GM23338 (cell line): ENCODE results near the gene IGFBP5. TPM values are rescaled to one million over a fixed set of nuclear protein-coding genes. Genes with fewer than 3 reads are reported as not detected.

Experiments
- ATAC-seq: fragments of 200-7000 bp; cut with Tn5 transposase; 3 replicates; pipeline ENCODE4 v1.9.1; 2020
- DNase-seq: peaks from one replicate; pipeline ENCODE4 v3.0.0-alpha.2; 2015; ENCODE audit warnings: low spot score
- H2AFZ ChIP-seq: fragments of 200-600 bp; sonication (generic); 2 replicates; pipeline ENCODE4 v1.8.0; 2016; ENCODE audit warnings: antibody characterized with exemption, mild to moderate bottlenecking, moderate library complexity
- H3F3A ChIP-seq: fragments of 200-600 bp; sonication (generic); replicated peaks from 2 replicates; pipeline ENCODE4 v1.8.0; 2017; ENCODE audit warnings: antibody characterized with exemption, mixed run types, low read depth
- H3K27ac ChIP-seq: fragments of 200-600 bp; sonication (generic); 2 replicates; pipeline ENCODE4 v1.6.1; 2016; ENCODE audit warnings: low read depth
- H3K27me3 ChIP-seq: fragments of 200-600 bp; sonication (generic); 2 replicates; pipeline ENCODE4 v1.8.0; 2016; ENCODE audit warnings: mild to moderate bottlenecking, mixed run types, moderate library complexity; ENCODE audit not compliant: insufficient read depth
- H3K36me3 ChIP-seq: fragments of 200-600 bp; sonication (generic); 2 replicates; pipeline ENCODE4 v1.8.0; 2016; ENCODE audit warnings: mild to moderate bottlenecking; ENCODE audit not compliant: insufficient read depth
- H3K4me1 ChIP-seq: fragments of 200-600 bp; sonication (generic); 2 replicates; pipeline ENCODE4 v1.8.0; 2016; ENCODE audit warnings: mild to moderate bottlenecking, moderate library complexity; ENCODE audit not compliant: insufficient read depth
- H3K4me2 ChIP-seq: fragments of 200-600 bp; sonication (generic); 2 replicates; pipeline ENCODE4 v1.7.1; 2017; ENCODE audit warnings: mixed run types
- H3K4me3 ChIP-seq: fragments of 200-600 bp; sonication (generic); 2 replicates; pipeline ENCODE4 v1.6.1; 2016; ENCODE audit warnings: mixed run types
- H3K79me2 ChIP-seq: fragments of 200-600 bp; sonication (generic); replicated peaks from 2 replicates; pipeline ENCODE4 v1.8.0; 2017; ENCODE audit warnings: mild to moderate bottlenecking; ENCODE audit not compliant: insufficient read depth
- H3K9me2 ChIP-seq: fragments of 200-600 bp; sonication (generic); 2 replicates; pipeline ENCODE4 v1.8.0; 2017; ENCODE audit not compliant: insufficient read depth
- H4K20me1 ChIP-seq: fragments of 200-600 bp; sonication (generic); replicated peaks from 2 replicates; pipeline ENCODE4 v1.8.0; 2017; ENCODE audit warnings: mild to moderate bottlenecking; ENCODE audit not compliant: insufficient read depth
- H3K27ac Mint-ChIP-seq: 2 replicates; pipeline ENCODE4 v1.8.0; 2020; ENCODE audit warnings: inconsistent platforms, mild to moderate bottlenecking, moderate library complexity, mixed read lengths
- H3K27me3 Mint-ChIP-seq: 3 replicates; pipeline ENCODE4 v1.8.0; 2022; ENCODE audit warnings: low read depth, mild to moderate bottlenecking, moderate library complexity, mixed read lengths, inconsistent platforms; ENCODE audit not compliant: insufficient read depth, poor library complexity
- H3K36me3 Mint-ChIP-seq: 3 replicates; pipeline ENCODE4 v1.8.0; 2021; ENCODE audit warnings: low read depth, mild to moderate bottlenecking, inconsistent platforms, moderate library complexity, mixed read lengths
- H3K4me1 Mint-ChIP-seq: 3 replicates; pipeline ENCODE4 v1.8.0; 2020; ENCODE audit warnings: mild to moderate bottlenecking, inconsistent platforms, mixed read lengths
- H3K4me3 Mint-ChIP-seq: 3 replicates; pipeline ENCODE4 v1.8.0; 2021; ENCODE audit warnings: moderate library complexity, mild to moderate bottlenecking, inconsistent platforms, mixed read lengths
- H3K9me3 Mint-ChIP-seq: 3 replicates; pipeline ENCODE4 v1.8.0; 2020; ENCODE audit warnings: moderate library complexity, mild to moderate bottlenecking, inconsistent platforms, mixed read lengths
- EZH2phosphoT487 ChIP-seq: fragments of 200-600 bp; sonication (generic); IDR thresholded peaks from one replicate; pipeline ENCODE4 v1.8.1; 2018; ENCODE audit warnings: antibody characterized with exemption; ENCODE audit not compliant: unreplicated experiment
- JUNB ChIP-seq: IDR thresholded peaks from one replicate; pipeline ENCODE4 v1.6.1; 2016; ENCODE audit warnings: antibody characterized with exemption; ENCODE audit not compliant: unreplicated experiment
- POLR2AphosphoS5 ChIP-seq: IDR thresholded peaks from 2 replicates; pipeline ENCODE4 v1.6.1; 2016; ENCODE audit warnings: antibody characterized with exemption, low read depth
- ZNF462 ChIP-seq: fragments of 250-450 bp; sonication (Bioruptor Pico); IDR thresholded peaks from 2 replicates; pipeline ENCODE4 v1.5.0; 2020; ENCODE audit warnings: mild to moderate bottlenecking, moderate library complexity
- polyA plus RNA-seq: library from polyadenylated mRNA; unstranded; fragments of >200 nt; fragmentation: Nextera tagmentation; extraction: Ambion mirVana; gene quantifications from 2 replicates; pipeline ENCODE4 v1.2.1, GENCODE V29; 2016
- total RNA-seq: library from RNA; depleted of rRNA; stranded (reverse); fragments of >200 nt; shearing (Covaris generic); gene quantifications from 2 replicates; pipeline ENCODE4 v1.2.3, GENCODE V29; 2014

The IGFBP5 gene
- total and polyA plus RNA-seq, 2 experiments from 2014 or later = 0.70 to 2.5 TPM

DNA sequence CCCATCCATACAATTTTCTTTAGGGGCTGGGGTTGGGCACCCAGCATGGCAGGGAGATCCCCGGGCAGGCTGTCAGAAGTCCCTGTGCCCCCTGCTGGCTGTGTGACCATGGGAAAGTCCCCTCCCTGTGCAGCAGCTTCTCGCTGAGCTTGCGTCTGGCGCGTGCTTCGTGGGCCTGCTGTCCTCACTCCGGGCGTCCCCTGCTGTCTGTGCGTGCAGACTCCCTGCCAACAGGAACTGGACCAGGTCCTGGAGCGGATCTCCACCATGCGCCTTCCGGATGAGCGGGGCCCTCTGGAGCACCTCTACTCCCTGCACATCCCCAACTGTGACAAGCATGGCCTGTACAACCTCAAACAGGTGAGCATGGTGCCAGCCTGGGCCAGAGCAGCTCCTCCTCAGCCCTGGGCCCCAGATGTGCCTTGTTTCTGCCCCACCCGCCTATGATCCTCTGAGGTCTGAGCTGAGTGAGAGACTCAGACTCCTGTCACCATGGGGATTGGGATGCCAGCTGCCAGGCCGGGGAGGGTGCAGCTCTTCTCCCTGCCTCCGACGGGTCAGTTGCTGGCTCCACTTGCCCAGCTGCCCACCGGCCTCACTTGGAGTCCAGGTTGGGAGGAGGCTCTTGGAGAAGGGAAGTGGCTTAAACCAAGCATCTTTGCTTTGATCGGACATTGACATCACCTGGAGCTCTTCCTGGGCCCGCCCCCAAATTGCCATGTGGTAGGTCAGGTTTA is 33.5 kb downstream of the IGFBP5 start:
- 0 out of 2 replicates have a peak, but pooled peaks cover 6% of the 10 kb centered on the region for H3K36me3 ChIP-seq

More for the DNA sequence above, 33.5 kb downstream of the IGFBP5 start:
- H3K4me3 Mint-ChIP-seq = no peak overlapping the region
- ATAC-seq (no peak), DNase-seq (no peak)
- no peak overlapping the region for H2AFZ ChIP-seq
- peaks cover 32% of the 10 kb centered on the region for H3K4me1 Mint-ChIP-seq
- no peak overlapping the region for H3K27ac Mint-ChIP-seq
- H3K36me3 Mint-ChIP-seq = peaks cover 61% of the 10 kb centered on the region
- H3F3A ChIP-seq = 0 out of 2 replicates have a peak, but pooled peaks cover 6% of the 10 kb centered on the region
- TF ChIP-seq ZNF462 (CRISPR knock-in tag) (no peak), POLR2AphosphoS5 (no peak), JUNB (no peak), EZH2phosphoT487 (no peak)
- H3K27me3 ChIP-seq = no peaks in the 10 kb centered on the region
- peaks cover 19% of the 10 kb centered on the region for H3K4me1 ChIP-seq
- H3K27ac ChIP-seq = no peak overlapping the region
- H3K9me3 Mint-ChIP-seq = no peaks in the 10 kb centered on the region
- no peak overlapping the region for H3K4me2 ChIP-seq
- H3K79me2 ChIP-seq = peaks cover 7% of the 10 kb centered on the region; the same call in 1 of the 2 replicates
- H4K20me1 ChIP-seq = peaks cover 4% of the 10 kb centered on the region; the same call in 1 of the 2 replicates
- H3K27me3 Mint-ChIP-seq = peaks cover 20% of the 10 kb centered on the region
- H3K4me3 ChIP-seq = no peak overlapping the region
- no peaks in the 10 kb centered on the region for H3K9me2 ChIP-seq
